ENCODE measurements around the gene MAGEC3.
"Not testable (repeated sequence)": the region's sequence is repeated elsewhere in the genome, so short reads cannot be mapped to it uniquely, and the experiment has no call there.

Gene MAGEC3, protein sequence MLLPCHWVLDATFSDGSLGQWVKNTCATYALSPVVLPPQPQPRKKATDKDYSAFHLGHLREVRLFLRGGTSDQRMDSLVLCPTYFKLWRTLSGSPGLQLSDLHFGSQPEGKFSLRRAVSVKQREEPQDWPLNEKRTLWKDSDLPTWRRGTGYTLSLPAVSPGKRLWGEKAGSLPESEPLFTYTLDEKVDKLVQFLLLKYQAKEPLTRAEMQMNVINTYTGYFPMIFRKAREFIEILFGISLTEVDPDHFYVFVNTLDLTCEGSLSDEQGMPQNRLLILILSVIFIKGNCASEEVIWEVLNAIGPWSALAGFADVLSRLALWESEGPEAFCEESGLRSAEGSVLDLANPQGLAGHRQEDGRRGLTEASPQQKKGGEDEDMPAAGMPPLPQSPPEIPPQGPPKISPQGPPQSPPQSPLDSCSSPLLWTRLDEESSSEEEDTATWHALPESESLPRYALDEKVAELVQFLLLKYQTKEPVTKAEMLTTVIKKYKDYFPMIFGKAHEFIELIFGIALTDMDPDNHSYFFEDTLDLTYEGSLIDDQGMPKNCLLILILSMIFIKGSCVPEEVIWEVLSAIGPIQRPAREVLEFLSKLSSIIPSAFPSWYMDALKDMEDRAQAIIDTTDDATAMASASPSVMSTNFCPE

DNA sequence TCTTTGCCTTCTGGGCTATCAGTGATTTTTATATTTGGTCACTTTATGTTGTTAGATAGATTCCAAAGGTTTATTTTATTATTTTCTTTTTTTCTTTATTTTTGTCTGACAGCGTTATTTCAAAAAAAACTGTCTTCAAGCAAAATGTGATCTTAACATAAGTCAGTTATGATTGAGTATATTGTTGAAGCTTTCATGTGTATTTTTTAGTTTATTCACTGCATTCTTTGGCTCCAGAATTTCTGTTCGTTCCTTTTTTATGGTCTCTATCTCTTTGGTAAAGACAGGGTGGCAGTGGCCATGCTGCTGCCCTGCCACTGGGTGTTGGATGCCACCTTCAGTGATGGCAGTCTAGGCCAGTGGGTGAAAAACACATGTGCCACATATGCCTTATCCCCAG is at the start of gene MAGEC3:
MAGEC3 (plus strand) TSS at position 301 of the 400 bp plus-strand sequence; CDS start at position 301, 0 bp downstream.
- no peak for DNase-seq (ENCODE audit: low read depth)

DNA sequence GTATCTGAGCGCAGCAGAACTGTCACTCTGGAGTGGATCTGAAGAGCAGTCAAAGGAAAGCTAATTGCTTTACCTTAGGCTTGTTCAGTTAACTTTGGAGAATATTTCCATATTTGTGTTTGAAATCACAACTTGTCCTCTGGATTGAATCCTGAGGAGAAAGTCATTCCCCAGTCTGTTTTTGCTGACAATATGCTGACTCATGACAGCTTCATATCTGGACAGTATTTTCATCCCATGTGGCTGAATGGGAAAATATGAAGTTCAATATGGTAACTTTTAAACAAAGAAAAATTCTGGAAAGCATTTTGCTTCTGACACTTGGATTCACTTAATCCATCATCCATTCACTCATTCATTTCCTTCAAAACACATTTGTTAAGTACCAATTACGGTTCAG is 46.3 kb upstream of the MAGEC3 start:
- no peak for DNase-seq (ENCODE audit: low read depth)

DNA sequence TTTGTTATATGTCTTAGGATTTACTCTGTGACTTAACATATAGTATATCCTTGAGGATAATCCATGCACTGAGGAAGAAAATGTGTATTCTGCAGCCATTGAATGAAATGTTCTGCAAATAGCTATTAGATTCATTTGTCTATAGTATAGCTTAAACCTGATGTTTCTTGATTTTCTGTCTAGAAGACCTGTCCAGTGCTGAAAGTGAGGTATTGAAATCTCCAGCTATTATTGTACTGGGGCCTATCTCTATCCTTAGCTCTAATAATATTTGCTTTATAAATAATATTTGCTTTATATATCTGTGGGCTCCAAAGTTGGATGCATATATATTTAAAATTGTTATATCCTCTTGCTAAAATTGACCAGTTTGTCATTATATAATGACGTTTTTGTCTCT is 26.7 kb upstream of the MAGEC3 start:
- DNase-seq (ENCODE audit: low read depth) = no peak

DNA sequence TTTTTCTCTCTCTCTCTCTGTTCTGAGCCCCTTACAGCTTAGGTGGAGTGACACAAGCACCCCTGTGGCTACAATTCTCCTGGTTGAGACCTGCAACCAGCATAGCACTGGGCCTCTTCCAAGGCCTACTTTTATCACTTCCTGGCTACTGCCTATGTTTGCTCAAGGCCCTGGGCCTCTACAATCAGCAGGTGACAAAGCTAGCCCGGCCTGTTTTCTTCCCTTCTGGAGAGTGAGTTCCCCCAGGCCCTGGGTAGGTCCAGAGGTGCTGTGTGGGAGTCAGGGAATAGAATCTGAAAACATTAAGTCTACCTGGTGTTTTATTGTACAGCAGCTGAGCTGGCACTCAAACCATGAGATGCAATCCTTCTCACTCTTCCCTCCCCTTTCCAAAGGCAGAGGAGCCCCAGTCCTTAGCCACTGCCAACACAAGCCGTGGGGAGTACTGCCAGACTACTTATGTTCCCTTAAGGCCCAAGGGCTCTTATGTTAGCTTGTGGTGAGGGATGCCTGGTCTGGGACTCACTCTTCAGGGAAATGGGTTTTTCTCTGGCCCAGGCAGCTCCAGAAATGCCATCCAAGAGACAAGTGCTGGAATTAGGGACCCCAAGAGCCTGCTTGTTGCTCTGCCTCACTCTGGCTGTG is 23.8 kb upstream of the MAGEC3 start:
- DNase-seq (ENCODE audit: low read depth) = no peak

DNA sequence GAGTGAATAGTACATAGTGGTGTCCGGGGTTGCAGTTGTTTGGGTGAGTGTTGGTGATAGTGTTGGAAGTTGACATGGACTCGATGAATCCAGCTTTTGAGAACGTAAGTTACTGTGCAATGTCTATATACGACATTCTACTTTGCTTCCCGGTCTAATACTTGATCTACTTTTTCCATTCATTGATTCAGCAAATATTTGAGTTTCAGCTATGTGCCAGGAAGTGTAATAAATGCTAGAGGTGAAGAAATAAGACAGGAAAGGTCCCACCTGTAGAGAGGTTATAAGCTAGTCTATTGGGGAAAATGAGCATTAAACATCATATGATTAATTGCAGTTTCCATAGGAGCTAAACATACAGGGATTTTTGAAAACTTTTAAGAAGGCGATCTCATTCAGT is 22.2 kb upstream of the MAGEC3 start:
- DNase-seq (ENCODE audit: low read depth) = no peak

DNA sequence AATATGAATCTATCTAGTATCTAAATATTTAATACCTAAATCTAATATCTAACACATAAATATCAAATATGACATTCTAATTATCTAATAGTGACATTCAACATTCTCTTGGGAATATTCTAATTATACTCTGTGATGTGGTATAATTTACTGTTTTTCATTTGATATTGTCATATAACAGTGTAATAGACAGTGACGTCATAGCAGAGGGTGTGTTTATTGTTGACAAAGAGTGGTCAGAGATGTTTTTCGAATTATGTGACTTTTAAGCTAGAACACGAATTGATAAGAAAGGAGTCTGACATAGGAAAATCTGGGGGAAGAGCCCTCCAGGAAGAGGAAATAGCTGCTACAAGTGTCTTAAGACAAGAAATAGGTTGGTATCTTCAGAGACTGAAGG is 5.9 kb upstream of the MAGEC3 start:
- no peak for DNase-seq (ENCODE audit: low read depth)

DNA sequence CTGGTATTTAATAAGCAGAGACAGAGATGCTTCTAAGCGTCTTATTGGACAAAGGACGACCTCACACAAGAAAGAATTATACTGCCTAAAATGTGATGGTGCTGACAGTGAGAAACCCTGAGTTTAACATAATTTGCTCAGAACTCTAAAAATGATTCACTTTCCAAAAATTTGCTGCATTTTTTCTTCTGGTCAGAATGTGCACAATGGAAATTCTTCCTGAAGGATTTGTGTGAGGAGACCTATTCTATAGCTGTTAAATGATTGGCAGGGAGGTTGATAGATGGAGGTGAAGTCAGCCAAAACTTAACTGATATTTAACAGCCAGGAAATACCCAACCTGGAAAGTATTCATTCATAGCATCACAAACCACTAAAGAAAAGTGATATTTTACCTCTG is 1.7 kb downstream of the MAGEC3 start:
- DNase-seq (ENCODE audit: low read depth) = no peak

DNA sequence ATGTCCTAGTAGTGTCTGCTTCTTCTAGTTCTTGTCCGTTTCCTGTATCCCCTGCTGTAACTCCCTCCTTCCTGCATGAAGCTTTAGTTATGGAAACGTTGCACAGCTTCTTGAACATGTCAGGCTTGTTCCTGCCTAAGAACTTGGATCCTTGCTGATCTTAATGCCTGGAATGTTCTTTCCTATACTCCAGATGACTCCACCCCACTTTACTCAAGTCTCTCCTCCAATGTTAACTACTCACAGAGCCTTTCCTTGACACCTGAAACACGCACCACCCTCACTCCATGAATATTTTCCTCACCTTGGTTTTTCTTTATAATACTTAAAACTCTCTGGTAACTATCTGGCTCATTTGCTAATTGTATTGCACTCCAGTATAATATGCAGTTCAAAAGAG is 19.4 kb downstream of the MAGEC3 start:
- DNase-seq (ENCODE audit: low read depth) = no peak

DNA sequence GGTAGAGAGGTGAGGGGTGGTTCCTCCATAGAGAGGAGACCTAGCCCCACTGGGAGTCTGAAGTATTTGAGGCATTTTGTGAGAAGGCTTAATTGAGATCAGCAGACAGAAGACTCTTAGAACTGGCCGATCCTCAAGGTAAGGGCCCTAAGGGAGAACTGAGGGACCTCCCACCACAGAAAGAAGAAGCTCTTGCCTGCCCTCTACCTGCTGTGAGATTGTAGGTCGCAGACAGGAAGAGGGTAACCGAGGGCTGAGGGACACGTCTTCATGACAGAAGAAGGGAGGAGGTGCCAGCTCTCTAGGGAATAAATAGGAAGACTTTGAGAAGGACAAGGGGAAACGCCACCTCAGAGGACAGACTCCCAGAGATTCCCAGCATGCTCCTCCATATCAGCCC is 41.5 kb downstream of the MAGEC3 start:
- DNase-seq (ENCODE audit: low read depth) = no peak

DNA sequence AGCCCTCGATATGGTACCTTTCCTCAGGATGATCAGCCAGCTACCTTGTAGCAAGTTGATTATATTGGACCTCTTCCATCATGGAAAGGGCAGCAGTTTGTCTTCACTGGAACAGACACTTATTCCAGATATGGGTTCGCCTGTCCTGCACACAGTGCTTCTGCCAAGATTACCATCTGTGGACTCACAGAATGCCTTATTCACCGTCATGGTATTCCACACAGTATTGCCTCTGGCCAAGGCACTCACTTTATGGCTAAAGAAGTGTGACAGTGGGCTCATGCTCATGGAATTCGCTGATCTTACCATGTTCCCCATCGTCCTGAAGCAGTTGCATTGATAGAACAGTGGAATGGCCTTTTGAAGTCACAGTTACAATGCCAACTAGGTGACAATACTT is 50.7 kb downstream of the MAGEC3 start:
- DNase-seq (ENCODE audit: low read depth) = not testable (repeated sequence)

DNA sequence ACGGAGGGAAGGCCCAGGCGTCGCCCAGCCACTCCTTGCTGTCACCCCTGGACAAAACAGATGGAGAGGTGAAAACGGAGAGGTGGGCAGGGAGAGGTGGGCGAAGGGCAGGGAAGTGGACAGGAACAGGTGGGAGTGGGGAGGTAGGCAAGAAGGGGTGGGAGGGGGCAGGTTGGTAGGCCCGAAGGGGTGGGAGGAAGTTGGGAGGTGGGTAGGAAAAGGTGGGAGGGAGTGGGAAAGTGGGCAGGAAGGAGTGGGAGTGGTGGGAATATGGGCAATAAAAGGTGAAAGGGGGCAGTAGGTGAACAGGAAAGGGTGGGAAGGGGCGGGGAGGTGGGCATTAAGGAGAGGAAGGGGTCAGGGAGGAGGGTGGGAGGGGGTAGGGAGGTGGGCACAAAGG is 56.6 kb downstream of the MAGEC3 start:
- DNase-seq (ENCODE audit: low read depth) = no peak

DNA sequence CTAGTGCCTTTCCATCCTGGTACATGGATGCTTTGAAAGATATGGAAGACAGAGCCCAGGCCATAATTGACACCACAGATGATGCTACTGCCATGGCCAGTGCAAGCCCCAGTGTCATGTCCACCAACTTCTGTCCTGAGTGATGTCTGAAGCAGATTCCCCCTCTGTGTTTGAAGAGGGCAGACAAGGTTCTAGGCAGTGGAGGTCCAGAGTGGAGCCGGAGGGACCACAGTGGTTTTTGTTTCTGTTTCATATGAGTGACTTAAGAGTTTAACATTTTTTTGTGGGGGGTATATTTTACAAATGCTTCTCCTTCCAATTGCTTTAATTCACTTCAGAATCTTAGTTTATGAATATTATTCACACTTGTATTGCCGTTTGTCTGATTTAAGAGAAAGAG is 59.6 kb downstream of the MAGEC3 start:
- no peak for DNase-seq (ENCODE audit: low read depth)

DNA sequence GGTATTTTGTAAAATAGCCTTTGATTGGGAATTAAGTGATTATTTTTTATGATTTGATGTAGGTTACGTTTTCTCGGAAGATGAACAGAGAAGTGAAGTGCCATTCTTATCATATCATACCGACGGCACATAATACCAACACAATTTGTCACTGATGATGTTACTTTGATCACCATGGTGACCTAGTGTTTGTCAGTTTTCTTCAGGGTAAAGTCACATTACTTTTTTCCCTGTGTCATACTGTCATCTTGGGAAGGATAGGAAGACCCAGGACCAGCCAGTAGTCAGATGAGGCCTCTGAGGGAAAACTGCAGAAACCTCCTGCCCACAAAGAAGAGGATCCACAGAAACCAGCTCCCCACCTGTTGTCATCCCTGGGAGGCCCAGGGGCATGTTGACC is 64.2 kb downstream of the MAGEC3 start:
- no peak for DNase-seq (ENCODE audit: low read depth)

DNA sequence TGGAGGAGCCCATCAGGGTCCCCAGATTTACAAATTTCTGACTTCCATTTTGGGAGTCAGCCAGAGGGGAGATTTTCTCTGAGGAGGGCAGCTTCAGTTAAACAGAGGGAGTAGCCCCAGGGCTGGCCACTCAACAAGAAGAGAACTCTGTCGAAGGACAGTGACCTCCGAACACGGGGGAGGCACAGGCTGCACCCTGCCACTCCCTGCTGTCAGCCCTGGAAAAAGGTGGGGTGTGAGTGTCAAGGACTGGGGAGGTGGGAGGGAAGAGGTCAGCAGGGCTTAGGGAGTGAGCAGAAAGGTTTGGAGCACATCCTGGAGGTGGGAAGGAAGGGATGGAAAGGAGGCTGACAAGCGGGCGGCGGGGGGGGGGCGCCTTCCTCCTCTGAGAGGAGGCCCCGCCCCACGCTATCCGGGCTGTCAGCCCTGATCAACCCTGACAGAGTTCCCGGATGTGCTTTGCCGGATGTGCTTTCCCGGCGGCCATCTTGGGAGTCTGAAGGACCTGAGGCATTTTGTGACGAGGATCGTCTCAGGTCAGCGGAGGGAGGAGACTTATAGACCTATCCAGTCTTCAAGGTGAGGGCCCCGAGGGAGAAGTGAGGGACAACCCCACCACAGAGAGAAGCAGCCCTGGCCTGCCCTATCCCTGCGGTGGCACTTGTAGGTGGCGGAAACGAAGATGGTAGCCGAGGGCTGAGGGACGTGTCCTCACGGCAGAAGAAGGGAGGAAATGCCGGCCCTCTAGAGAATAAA is 65.5 kb downstream of the MAGEC3 start, which contains the start of gene MAGEC1:
MAGEC1 (plus strand) TSS at position 495 of the 756 bp plus-strand sequence. CDS start 1,179 bp downstream, outside the sequence.
- no peak for DNase-seq (ENCODE audit: low read depth)

DNA sequence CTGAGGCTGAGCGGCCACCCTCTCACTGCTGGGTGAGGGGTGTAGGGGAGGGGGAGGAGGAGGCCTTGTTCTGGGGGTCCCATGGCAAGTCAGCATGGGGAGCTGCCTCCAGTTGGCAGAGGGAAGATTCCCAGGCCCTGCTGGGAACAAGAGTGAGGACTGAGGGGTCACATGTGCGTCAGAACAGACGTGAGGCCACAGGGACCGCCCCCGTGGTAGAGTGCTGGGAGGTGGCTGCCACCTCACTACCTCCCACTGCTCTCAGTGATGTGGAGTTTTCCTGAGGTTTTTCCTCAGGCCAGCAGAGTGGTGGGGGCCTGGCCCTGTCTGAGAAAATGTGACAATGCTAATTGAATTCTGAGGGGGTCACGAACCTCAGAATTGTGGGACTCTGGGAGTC is 66.1 kb downstream of the MAGEC3 start:
- no peak for DNase-seq (ENCODE audit: low read depth)

DNA sequence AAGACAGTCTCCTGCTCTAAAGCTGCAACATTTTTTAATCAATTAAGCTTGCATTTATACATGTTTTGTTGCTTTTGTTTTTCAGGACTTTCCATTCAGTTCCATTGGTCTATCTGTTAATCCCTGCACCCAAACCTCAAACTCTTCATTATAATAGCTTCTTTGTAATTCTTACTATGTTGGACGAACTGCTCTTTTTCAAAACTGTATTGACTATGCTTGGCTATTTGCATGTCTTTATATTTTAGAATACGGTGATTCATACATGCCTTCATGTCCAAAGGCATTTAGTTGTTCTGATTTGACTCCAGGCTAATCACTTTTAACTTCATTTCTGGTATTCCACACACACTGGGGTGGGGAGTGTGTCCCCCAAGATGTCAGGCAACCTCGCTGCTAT is 79.7 kb downstream of the MAGEC3 start:
- DNase-seq (ENCODE audit: low read depth) = no peak

DNA sequence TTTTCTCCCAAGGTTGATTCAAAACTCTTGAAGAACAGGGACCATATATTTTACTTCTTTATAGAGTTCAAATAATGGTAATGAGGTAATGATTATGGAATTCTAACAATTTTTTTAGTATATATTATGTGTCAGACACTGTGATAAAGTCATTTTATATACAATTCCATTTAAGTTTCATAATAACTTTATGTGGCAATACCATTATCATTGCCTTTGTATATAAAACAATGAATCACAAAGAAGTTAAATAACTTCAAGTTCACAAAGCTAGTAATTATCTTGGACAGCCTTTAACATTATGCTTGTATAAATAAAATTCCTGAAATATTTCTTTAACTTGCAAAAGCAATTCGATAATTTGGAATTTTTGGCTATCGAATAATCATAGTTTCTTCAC is 86.2 kb downstream of the MAGEC3 start:
- DNase-seq (ENCODE audit: low read depth) = no peak

DNA sequence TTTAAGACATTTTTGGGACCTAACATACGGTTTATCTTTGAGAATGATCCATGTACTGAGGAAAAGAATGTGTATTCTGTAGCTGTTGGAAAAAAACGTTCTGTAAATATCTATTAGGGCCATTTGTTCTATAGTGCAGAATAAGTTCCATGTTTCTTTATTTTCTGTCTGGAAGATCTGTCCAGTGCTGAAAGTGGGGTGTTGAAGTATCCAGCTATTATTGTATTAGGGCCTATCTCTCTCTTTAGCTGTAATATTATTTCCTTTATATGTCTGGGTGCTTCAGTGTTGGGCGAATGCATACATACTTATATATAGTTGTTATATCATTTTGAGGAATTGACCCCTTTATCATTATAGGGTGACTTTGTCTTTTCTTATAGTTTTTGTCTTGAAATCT is 90.3 kb downstream of the MAGEC3 start:
- no peak for DNase-seq (ENCODE audit: low read depth)

DNA sequence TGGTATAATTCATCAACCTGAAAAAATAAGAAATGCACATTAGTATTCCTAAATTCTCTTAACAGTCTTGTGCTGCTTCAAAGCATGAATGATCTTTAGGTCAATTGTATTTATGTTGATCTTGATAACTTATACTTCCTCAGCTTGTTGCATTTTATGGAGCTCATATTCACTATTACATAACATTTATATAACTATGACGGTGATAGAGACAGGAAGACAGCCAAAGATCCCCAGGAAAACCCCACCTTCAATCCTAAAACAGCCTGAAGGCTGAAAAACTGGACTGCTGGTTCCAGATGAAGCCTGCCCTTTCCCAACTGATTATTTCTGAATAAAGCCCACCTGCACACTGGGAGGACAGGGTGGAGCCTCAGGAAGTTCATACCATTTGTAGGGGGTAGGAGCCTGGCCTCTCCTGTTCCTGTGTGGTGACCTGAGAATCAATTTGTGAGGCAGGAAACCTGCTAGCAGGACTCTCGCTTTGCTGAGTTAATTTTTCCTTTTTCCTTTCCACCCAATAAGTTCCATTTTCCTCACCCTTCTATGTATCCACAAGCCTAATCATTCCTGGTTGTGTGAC is 96.0 kb downstream of the MAGEC3 start:
- DNase-seq (ENCODE audit: low read depth) = no peak

DNA sequence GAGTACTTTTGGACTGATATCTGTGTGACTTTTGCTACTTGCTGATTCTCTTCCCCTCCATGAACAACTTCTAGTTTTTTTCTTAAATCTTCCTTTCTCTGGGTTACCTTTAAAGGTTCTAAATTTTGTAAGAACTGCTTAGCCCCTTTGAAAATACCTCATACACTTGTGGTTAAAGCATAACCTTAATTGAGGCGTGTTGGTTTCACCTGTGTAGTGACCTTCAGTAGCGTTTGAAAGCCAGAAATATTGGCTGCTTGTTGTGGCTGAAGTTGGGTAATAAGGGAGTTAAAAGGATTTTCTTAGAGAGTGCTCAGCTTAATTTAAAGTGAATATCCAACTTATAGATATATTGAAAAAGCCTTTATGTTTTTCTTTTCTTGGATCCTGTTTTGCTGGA is 97.5 kb downstream of the MAGEC3 start:
- DNase-seq (ENCODE audit: low read depth) = no peak

DNA sequence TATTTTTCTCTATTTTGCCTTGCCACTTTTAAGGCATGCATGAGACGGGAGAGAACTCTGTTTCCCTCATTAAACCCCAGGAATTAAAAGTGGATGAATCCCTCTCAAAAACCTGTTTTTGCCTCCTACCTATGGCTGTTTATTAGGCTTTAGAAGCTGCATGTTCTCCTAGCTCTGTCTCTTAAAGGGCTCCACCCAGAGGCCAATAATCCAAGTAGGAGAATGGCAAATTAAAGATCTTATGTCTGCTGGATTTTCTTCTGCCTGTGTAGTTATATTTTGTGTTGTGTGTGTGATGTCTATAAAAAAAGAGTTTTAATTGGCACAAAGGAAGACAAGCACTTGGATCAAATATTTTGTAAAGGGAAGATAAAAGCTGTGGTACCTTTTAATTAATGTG is 98.0 kb downstream of the MAGEC3 start:
- DNase-seq (ENCODE audit: low read depth) = no peak

DNA sequence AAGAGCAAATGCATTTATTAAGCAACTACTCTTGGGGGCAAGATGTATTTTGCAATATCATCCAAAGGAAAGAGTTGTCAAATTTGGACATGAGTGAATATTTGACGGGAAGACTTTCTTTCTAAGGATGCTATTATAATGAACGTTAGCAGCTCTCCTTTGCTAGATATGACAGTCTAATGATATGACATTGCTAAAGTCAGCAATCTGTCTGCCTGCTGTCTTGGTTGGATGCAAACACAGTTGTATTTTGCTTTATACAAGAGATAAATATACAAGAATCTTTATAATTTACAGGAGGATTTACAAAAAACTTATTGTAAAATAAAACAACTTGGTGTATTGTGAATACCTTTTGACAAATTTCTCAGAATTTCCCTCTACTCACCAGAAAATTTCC is 103.1 kb downstream of the MAGEC3 start:
- DNase-seq (ENCODE audit: low read depth) = no peak

Measured in activated T-cell treated with anti-CD3 and anti-CD28 coated beads for 24 hours (primary cell).